GM18498 (cell line): ENCODE measurements around the gene TM9SF3.

ENCODE experiments used
- ATAC-seq: cut with Tn5 transposase; IDR thresholded peaks from one replicate; pipeline ENCODE4 v1.9.1; 2021; ENCODE audit warnings: mild to moderate bottlenecking, moderate library complexity; ENCODE audit not compliant: unreplicated experiment

Gene TM9SF3

DNA sequence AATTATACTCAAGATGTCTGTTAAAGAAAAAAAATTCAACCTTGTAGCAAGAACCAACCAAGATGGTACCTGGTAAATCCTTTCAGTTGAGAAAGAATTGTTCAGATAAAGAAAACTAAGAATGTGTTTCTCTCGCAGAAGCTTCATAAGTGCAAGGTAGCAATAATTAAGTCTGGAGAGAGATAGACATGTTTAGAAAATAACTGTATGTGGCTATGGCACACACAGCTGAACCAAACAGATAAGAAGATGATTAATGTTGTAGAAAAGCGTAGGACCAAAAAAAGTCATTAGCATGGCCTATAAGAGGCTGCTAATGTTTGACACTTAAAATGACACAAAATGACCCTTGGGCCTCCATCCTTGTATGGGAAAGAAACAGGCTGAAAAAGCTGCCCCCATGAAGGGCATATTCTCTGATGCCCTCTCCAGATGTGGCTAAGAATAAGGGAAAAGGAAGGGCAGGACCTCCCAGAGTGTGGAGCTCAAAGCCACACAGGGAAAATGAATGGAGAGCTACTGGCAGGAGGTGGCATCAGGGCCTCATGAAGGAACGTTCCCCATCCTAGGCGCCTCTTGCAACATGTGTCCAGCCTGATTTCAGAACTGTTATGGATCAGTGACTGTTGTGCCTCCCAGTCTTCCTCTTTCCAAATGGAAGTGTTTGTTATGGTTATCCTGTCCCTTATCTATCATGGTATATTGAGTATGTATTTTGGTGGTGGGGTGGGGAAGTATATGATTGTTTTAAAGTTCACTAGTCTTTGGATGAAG, 103.8 kb downstream of the TM9SF3 start:
- no peak for ATAC-seq

DNA sequence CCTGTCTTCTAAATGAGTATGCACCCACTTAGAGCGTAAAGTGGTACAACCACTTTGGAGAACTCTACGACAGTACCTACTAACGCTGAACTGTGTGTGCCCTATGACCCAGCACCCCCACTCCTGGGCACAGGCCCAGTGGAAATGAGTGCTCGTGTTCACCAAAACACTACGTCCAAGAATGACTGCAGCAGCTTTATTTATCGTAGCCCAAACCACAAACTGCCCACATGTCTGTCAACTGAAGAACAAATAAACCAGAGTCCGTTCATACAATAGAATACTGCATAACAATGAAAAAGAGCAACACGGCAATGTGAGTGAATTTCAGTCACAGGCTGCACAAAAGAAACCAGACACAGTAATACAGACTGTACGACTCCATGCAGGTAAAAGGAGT, 108.5 kb downstream of the TM9SF3 start:
- ATAC-seq = no peak

DNA sequence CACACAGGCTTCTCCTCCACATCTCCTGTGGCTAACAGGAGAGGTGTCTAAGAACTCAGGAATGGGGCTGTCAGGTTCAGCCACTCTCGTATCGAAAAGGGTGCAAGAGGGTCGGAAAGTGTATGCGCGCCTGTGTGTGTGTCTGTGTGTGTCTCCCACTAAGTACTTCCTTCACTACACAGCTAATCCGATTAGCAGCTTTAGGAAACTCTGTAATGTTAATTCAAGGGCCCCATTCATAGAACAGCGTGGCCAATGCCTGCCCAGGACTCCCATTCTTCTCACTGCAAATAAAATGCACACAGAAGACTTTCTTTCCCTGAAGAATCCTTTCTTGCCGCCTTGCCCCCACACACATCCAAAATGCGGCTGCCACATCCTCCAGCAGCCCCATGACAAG, 112.9 kb downstream of the TM9SF3 start:
- ATAC-seq = no peak

DNA sequence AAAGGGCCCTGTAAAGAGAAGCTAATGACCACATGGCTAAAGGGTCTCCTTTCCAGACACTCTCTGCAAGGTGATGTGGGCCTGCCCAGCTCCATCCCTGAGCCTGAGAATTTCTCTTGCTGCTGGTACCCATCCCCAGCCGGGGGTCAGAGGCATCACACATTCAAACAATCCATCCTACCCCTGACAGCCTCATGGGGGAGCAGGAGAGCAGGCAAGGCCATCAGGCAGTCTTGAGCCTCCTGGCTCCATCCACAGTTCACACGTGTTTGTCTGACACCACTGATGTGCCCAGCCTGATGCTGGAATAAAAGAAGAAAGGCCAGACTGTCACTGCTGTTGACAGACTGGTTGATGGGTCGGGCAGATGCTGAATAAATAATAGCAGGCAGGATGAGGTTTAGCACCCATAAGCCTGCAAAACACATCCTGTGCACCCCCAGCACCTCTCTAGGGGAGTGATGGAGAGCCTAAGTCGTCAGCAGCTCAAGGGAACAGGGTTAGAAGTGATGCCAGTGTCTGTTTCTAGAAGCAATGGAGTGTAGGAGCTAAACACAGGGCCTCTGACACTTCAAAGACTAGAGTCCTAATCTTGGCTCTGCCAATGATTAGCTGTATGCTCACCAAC, 116.6 kb downstream of the TM9SF3 start:
- no peak for ATAC-seq

DNA sequence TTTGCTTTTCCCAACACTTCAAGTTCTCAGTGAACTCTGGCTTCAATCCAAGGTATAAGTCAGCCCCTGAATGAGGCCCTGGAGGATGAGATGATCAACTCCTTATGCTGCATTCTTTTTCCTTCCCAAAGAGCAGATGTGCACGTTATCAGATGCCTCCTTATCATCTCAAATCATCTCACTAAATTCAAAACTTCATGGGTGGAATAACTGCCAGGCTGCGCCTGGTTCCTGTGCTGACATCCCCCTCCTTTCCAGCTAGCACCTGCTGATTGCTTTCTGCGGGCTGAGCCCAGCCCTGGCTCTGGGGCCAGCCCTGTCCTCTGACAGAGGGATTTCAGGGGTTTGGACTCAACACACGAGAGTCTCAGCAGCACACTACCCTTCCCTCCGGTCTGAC, 118.0 kb downstream of the TM9SF3 start:
- ATAC-seq = no peak
